T-helper 2 cell treated with Interferon-gamma antibody and Interleukin-4, amounts not matched to agents 5 μg/mL and 100 μg/mL, for 36 hours (primary cell): Measurements from ENCODE around the gene SUZ12.
"Not testable (repeated sequence)": the region's sequence is repeated elsewhere in the genome, so short reads cannot be mapped to it uniquely, and the experiment has no call there.

Experiments
- DNase-seq: peaks from one replicate; pipeline ENCODE4 v3.0.0; 2021; ENCODE audit warnings: low spot score
- H3K27ac Mint-ChIP-seq: one replicate; pipeline ENCODE4 v1.8.0; 2021; ENCODE audit warnings: mild to moderate bottlenecking, mixed read lengths
- H3K27me3 Mint-ChIP-seq: one replicate; pipeline ENCODE4 v1.8.0; 2021; ENCODE audit warnings: low read depth, mixed read lengths
- H3K36me3 Mint-ChIP-seq: one replicate; pipeline ENCODE4 v1.8.0; 2021; ENCODE audit warnings: low read depth, mixed read lengths
- H3K4me1 Mint-ChIP-seq: one replicate; pipeline ENCODE4 v1.8.0; 2021; ENCODE audit warnings: low read depth, mixed read lengths
- H3K4me3 Mint-ChIP-seq: one replicate; pipeline ENCODE4 v1.8.0; 2022; ENCODE audit warnings: mild to moderate bottlenecking, moderate library complexity, mixed read lengths
- H3K9me3 Mint-ChIP-seq: one replicate; pipeline ENCODE4 v1.8.0; 2021; ENCODE audit warnings: mixed read lengths

SUZ12 gene

GRCh38 chr17:32040246-32040645, 103.4 kb downstream of the SUZ12 start:
- H3K4me3 Mint-ChIP-seq, DNase-seq, H3K27me3 Mint-ChIP-seq, H3K9me3 Mint-ChIP-seq, H3K4me1 Mint-ChIP-seq, H3K27ac Mint-ChIP-seq: not testable (repeated sequence)
- peaks cover 27% of the 10 kb centered on the region for H3K36me3 Mint-ChIP-seq

GRCh38 chr17:32041306-32041875, 104.6 kb downstream of the SUZ12 start:
- not testable (repeated sequence) for H3K4me1 Mint-ChIP-seq, H3K27ac Mint-ChIP-seq, H3K4me3 Mint-ChIP-seq, DNase-seq, H3K9me3 Mint-ChIP-seq, H3K27me3 Mint-ChIP-seq
- H3K36me3 Mint-ChIP-seq: peaks cover 19% of the 10 kb centered on the region

GRCh38 chr17:32042266-32042665, 105.5 kb downstream of the SUZ12 start:
- H3K27ac Mint-ChIP-seq, H3K4me3 Mint-ChIP-seq, DNase-seq, H3K27me3 Mint-ChIP-seq, H3K4me1 Mint-ChIP-seq, H3K9me3 Mint-ChIP-seq: not testable (repeated sequence)
- peaks cover 15% of the 10 kb centered on the region for H3K36me3 Mint-ChIP-seq

- H3K27me3 Mint-ChIP-seq, H3K36me3 Mint-ChIP-seq, H3K27ac Mint-ChIP-seq, H3K4me3 Mint-ChIP-seq, DNase-seq, H3K4me1 Mint-ChIP-seq, H3K9me3 Mint-ChIP-seq: not testable (repeated sequence)
Measured at GRCh38 chr17:32045611-32046010, 108.8 kb downstream of the SUZ12 start.

GRCh38 chr17:32047663-32048062, 110.9 kb downstream of the SUZ12 start:
- not testable (repeated sequence) for H3K36me3 Mint-ChIP-seq, H3K4me3 Mint-ChIP-seq, H3K9me3 Mint-ChIP-seq, H3K4me1 Mint-ChIP-seq, DNase-seq, H3K27ac Mint-ChIP-seq, H3K27me3 Mint-ChIP-seq
